ENCODE data around the gene CAPZB.
A peak's percentile ranks its signal among the peaks of the same experiment; 100 is the strongest.

Gene CAPZB

DNA sequence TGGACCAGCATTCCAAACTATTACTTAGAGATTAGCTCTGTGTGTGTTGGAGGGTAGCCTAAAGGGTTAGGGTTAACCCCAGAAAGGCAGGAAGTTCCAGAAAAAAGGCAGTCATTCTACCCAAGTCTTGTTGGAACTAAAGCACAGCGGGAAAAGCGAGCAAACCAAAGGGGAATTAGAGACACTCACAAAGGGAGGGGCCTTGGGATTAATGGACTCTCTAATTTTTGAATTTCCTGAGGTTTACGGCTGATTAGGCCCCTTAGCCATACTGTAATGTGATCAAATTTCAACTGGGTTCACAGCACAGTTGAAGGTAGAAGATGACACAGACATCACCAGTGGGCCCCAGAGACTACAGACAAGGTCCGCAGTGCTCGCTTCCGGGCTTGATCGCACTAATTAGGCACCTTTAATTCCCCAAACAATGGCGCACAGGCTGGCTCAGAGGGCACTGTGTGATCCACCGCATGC, 28.3 kb downstream of the CAPZB start:
- no peak overlapping the region for H3K4me3 ChIP-seq (ENCODE audit: low read length)
- DNase-seq (ENCODE audit: low read depth, low spot score): no peak

DNA sequence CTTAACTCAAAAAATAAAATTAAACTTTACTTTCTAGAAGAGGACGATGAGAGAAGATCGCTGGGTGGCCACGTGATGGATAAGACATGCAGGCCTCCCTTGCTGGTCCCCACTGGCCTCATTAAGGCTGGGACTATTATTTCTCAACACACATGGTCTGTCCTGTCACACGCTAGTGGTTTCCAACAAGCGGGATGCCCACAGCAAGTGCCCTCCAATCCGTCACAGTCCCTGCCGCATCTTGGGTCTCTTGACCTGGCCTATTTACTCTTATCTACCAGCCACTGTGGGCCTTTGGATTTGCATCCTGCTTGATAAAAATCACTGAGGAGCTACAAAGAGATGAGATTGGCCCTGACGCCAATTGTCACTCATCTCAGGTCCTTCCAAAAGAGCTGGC, 30.0 kb downstream of the CAPZB start:
- H3K4me3 ChIP-seq (ENCODE audit: low read length): no peak overlapping the region
- DNase-seq (ENCODE audit: low read depth, low spot score): no peak

DNA sequence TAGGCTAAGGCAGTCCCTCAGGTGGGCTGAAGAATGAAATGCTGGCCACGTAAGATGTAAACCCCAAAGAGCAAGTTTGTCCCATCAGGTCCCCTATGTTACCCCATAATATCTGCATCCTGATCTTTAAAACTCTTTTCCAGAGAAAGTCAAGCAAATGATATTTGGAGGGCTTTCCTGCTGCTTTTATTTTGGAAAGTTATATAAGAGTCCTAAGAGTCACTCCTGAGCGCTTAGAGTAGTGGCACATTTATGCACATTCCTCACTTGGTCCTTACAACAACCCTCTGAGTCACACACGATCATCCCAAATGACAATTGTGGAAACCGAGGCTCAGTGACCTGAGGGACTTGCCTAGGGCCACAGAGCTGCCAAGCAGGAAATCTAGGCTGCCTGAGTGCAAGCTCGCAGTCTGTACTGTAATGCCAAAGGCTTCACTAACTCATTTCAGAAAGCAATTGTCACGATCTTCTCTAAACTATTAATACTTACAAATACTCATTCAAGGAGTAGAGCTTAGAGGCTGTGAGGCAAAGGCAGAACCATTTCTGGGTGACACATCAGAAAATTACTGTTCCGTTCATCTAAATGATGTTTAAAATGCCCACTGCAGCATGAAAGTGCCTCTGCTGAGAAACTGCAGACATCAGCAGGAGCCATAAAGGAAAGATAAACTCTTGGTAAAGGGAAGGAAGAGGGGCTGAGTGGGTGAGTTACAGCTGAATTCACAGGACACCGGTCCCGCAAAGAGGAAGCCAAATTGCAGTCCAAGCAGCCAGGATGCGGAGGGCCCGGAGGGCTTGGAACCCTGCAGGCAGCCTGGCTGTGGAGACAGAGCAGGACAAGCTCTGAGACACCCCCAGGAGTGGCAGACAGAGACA, 30.8 kb downstream of the CAPZB start:
- DNase-seq (ENCODE audit: low read depth, low spot score): no peak
- H3K4me3 ChIP-seq (ENCODE audit: low read length): no peak overlapping the region

DNA sequence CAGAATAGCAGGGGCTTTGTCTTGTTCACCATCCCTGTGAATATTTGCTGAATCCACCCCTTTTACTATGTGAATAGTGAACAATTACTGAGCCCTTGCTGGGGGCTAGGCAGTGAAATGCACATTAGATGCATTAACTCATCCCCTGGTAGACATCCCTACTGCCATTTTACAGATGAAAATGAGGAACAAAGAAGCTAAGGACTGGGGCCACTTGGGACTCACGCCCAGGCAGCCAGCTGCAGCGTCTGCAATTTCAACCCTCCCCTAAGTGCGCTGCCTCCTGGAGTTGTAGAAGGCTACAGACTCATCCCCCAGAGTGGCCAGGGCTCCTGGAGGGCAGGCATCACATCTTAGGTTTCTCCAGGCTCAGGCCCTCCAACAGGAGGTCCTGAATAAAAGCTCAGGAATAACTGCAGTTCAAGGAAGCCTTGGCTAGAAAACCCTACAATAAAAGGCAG, 31.6 kb downstream of the CAPZB start:
- H3K4me3 ChIP-seq (ENCODE audit: low read length): no peak overlapping the region
- DNase-seq (ENCODE audit: low read depth, low spot score): no peak

DNA sequence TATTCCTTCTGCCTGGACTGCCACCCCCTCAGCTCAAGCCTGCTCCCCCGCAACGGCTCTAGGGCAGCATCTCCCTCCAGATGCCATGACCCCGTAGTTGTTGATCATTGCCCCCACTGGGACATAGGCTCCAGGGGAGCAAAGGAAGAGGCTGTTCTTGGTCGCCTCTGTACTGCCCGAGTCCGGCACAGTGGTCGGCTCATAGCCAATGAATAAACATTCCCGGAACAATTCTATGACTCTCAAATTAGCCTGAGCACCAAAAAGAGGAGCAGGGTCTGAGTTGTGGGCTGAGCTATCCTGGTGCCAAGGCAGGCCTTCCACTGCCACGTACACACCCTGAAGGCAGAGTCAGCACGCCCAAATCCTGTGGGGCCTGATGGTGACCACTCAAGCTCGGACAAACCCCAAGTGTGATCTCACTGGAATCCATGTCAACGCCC, 33.1 kb downstream of the CAPZB start:
- no peak for DNase-seq (ENCODE audit: low read depth, low spot score)

DNA sequence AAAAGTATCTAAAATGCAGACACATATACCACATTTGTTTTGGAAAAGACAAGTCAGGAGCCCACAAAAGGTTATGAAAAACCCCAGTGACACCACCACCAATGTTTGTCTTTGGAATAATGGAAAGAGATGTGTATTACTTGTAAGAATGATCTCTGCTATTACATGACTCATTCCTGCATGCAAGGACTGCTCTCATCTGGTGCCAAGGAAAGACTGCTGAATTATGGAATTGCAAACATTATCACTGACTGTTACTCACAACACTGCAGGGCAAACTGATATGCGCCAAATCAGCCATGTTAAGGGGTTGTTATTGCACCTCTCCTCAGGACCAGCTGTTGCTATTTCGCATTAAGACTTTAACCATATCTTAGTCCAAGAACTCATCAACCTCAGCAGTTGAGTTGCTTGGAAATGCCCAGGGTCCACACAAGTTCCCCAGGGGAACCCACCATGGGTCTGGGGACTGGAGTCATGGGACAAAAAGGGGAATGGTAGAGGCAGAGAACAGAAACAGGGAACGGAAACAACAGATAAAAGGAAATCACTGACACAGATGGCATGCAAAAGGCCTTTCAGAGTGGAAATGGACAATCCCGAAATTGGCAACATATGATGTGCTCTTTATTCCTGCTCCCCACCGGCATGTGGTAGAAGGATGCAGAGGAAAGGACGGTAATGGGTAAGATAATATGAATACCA, 34.4 kb downstream of the CAPZB start:
- no peak for DNase-seq (ENCODE audit: low read depth, low spot score)
- no peak overlapping the region for H3K4me3 ChIP-seq (ENCODE audit: low read length)

More for the DNA sequence above, 33.1 kb downstream of the CAPZB start:
- no peak overlapping the region for H3K4me3 ChIP-seq (ENCODE audit: low read length)

DNA sequence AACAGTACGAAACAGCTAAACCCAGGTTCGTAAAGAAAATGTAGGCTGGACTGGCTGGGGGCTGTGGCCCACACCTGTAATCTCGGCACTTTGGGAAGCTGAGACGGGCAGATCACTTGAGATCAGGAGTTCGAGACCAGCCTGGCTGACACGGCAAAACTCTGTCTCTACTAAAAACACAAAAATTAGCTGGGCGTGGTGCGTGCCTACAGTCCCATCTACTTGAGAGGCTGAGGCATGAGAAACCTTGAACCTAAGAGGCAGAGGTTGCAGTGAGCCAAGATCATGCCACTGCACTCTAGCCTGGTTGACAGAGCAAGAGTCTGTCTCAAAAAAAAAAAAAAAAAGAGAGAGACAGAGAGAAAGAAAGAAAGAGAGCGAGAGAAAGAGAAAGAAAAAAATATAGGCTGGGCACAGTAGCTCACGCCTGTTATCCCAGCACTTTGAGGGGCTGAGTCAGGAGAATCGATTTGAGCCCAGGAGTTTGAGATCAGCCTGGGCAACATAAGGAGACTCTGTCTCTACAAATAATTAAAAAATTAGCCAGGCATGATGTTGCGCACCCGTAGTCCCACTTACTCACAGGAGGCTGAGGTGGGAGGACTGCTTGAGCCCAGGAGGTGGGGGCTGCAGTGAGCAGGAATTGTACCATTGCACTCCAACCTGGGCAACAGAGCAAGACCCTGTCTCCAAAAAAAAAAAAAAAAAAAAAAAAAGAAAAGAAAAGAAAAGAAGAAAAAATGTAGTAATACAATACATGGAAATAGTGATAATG, 35.7 kb downstream of the CAPZB start:
- no peak for DNase-seq (ENCODE audit: low read depth, low spot score)
- no peak overlapping the region for H3K4me3 ChIP-seq (ENCODE audit: low read length)

DNA sequence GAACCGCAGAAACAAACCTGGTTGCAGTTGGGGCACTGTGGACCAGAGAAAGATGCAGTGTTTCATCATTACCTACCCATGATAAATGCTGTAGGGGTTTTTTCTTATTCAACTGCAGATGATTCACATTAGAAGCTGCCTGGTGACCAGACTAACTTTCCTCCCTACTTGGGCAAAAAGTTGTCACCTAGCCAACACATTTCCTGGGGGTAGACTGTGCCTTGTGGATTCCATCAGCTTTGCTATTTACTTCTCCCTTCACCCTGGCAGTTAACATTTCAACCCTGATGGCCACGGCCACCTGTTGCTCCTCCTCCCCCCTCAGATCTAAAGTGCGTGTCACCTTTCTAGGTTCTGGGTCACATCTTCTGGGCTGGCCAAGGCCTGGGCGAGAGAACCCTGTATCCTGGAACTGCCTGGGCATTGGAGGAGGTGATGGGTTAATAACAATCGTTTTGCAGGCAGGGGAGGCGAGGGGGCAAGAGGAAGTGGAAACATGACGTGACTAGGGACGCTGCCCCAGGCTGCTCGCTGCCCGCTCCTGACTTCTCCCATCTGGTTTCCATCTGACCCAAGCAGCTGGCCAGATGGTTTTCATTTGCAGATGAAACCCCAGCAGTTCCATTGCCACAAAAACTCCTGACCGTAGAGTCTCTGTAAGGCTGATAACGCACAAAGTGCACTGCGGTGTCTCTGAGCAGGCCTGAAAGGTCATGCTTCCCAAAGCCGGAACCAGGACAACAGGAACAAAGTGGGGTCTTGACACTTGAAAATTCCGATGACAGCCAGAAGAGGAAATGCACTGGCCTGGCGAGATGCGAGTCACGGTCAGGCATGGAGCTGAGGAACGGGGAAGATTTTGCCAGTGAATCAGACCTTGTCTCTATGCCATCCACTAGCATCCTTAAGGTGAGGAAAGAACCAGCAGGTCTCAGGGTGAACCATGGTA, 36.6 kb downstream of the CAPZB start:
- no peak overlapping the region for H3K4me3 ChIP-seq (ENCODE audit: low read length)
- no peak for DNase-seq (ENCODE audit: low read depth, low spot score)

DNA sequence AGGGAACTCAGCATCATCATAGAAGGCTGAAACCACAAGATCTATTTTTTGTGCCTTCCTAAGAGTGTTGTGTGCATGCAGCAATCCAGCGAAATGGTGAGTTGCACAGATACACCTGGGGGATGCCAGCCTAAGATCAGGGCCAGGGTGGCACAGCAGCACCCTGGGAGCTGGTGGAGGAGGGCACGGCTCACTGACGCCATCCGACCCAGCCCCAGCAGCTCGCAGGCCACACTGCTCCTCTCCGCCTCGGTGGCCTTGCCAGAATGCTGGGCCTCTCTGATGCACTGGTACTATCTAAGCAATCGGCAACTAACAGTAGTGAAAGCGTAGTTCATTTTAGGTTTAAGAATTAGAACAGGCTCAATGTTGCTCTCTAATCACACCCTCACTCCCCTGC, 37.8 kb downstream of the CAPZB start:
- H3K4me3 ChIP-seq (ENCODE audit: low read length): no peak overlapping the region

DNA sequence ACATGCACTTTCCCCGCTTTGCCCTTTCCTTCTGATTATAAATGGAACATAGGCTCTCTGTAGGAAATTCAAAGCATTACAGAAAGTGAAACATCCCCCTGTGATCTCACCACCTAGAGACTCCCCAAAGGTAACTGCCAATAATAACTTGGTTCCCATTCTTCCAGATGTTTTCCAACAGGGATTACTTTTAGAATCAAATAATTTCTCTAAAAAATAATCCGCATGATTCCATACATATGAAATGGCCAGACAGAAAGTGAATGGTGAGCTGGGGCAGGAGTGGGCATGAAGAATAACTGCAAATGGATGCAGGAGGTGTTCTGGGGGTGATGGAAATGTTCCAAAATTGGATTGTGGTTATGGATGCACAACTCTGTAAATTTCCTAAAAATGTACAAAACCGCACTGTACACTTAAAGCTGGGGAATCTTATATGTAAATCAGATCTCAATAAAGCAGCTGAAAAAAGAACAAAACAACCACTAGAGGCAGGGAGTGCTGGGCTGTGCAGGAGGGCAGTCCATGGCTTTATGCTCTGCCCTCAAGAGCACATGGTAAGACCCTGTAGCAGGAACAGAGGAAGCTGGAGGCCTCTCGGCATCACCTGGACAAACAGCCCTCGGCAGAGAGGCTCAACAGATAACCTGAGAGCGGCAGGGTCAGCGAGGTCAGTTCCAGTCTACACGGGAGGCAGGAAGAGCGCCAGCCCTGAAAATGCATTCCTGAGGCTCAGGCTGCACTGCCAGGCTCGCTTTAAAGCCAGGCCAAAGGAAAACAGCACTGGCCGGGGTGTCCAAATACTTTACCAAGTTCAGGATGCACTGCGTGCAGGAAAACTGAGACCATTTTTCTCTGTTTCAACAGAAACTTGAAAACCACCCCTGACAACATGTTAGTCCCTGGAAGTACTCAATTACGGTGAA, 39.7 kb downstream of the CAPZB start:
- DNase-seq (ENCODE audit: low read depth, low spot score): peak; percentile 11
- no peak overlapping the region for H3K4me3 ChIP-seq (ENCODE audit: low read length)

More for the DNA sequence above, 37.8 kb downstream of the CAPZB start:
- no peak for DNase-seq (ENCODE audit: low read depth, low spot score)

GRCh38 chr1:19444296-19445021, 40.9 kb downstream of the CAPZB start:
- no peak overlapping the region for H3K4me3 ChIP-seq (ENCODE audit: low read length)
- no peak for DNase-seq (ENCODE audit: low read depth, low spot score)

GRCh38 chr1:19443326-19443725, 42.0 kb downstream of the CAPZB start:
- DNase-seq (ENCODE audit: low read depth, low spot score): no peak
- H3K4me3 ChIP-seq (ENCODE audit: low read length): no peak overlapping the region

- no peak overlapping the region for H3K4me3 ChIP-seq (ENCODE audit: low read length)
- DNase-seq (ENCODE audit: low read depth, low spot score): no peak
Observed at GRCh38 chr1:19442154-19443096, 42.9 kb downstream of the CAPZB start.

DNA sequence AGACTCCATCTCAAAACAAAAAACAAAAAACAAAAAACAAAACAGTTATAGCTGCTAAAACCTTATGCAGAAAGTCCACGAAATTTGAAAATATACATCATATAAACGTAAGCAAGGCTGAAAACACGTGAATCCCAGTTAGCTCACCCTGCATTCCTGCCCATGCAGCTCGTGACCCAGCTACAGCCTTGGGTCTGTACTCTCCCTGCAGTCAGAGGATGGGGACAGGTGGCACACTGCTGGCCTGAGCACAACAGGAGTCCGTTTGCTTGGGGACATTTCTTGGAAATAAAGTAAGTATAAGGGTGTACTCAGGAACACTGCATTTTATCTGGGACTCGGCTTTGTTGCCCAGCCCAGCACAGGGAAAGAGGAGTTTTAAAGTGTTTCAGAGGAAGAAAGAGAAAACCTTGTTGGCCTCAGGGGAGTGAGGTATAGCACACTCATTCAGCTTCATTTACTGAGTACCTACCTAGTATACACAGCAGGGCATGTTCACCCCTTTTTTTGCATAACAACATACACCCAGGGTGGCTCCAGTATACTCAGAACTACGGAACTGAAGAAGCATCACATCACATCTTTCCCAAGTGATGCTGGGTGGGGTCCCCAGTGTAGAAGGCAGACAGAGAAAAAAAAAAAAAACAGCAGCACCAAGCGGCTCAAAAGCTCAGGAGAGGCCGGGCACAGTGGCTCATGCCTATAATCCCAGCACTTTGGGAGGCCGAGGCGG, 44.1 kb downstream of the CAPZB start:
- no peak overlapping the region for H3K4me3 ChIP-seq (ENCODE audit: low read length)
- no peak for DNase-seq (ENCODE audit: low read depth, low spot score)
